ENCODE results near the gene PGLYRP2. TPM values are rescaled to one million over a fixed set of nuclear protein-coding genes. Genes with fewer than 3 reads are reported as not detected.
"Not testable (repeated sequence)": the region's sequence is repeated elsewhere in the genome, so short reads cannot be mapped to it uniquely, and the experiment has no call there.

Gene PGLYRP2
- total RNA-seq, 1 experiment from 2014 or later, result not detected

DNA sequence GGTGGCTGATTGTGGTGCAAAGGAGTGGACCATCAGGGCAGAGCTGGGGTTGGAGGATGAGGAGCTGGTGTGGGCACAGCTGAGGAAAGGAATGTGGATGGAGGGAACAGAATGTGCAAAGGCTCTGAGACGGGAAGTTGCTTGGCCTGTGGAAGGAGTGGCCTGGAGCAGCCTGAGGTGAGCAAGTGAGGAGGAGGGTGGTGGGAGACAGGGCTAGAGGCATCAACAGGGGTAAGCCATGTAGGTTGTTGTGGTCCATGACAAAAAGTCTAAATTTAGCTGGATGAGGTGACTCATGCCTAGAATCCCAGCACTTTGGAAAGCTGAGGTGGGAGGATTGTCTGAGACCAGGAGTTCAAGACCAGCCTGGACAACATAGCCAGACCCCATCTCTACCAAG is 38.5 kb upstream of the PGLYRP2 start:
- POLR2A ChIA-PET, result no interaction called here
- no TSS peak for BruUV-seq (replicated peaks)
- Mint-ChIP-seq H3K27ac (ENCODE audit: unreplicated experiment) (no peak overlapping the region), H3K36me3 (ENCODE audit: insufficient read depth, unreplicated experiment) (no peaks in the 10 kb centered on the region), H3K4me1 (ENCODE audit: low read depth, unreplicated experiment) (no peaks in the 10 kb centered on the region), H3K27me3 (ENCODE audit: insufficient read depth, unreplicated experiment) (peaks cover 8% of the 10 kb centered on the region), H3K9me3 (ENCODE audit: unreplicated experiment) (peaks cover 9% of the 10 kb centered on the region), H3K4me3 (ENCODE audit: unreplicated experiment) (no peak overlapping the region)
- Histone ChIP-seq H3K4me3 (ENCODE audit: low read depth, low read length) (no peak overlapping the region), H3K9me3 (no peaks in the 10 kb centered on the region), H3K27me3 (replicated peaks; ENCODE audit: control insufficient read depth, insufficient read depth, low read length) (no peaks in the 10 kb centered on the region), H3K4me1 (no peaks in the 10 kb centered on the region), H3K36me3 (ENCODE audit: control insufficient read depth, insufficient read depth, low read length) (no peaks in the 10 kb centered on the region)
- TF ChIP-seq, protein P1, sequence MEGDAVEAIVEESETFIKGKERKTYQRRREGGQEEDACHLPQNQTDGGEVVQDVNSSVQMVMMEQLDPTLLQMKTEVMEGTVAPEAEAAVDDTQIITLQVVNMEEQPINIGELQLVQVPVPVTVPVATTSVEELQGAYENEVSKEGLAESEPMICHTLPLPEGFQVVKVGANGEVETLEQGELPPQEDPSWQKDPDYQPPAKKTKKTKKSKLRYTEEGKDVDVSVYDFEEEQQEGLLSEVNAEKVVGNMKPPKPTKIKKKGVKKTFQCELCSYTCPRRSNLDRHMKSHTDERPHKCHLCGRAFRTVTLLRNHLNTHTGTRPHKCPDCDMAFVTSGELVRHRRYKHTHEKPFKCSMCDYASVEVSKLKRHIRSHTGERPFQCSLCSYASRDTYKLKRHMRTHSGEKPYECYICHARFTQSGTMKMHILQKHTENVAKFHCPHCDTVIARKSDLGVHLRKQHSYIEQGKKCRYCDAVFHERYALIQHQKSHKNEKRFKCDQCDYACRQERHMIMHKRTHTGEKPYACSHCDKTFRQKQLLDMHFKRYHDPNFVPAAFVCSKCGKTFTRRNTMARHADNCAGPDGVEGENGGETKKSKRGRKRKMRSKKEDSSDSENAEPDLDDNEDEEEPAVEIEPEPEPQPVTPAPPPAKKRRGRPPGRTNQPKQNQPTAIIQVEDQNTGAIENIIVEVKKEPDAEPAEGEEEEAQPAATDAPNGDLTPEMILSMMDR (IDR thresholded peaks at IDR 0.05; ENCODE audit: insufficient read depth in 1 of 2, low read depth in 1 of 2, low read length in 1 of 2, severe bottlenecking in 1 of 2, unreplicated experiment in 1 of 2), result no peak
- DNase-seq, result no peak
- CTCF ChIA-PET, result no interaction called here
- intact Hi-C loops (cut with micrococcal nuclease; ENCODE audit: unreplicated experiment), result no loop called here

DNA sequence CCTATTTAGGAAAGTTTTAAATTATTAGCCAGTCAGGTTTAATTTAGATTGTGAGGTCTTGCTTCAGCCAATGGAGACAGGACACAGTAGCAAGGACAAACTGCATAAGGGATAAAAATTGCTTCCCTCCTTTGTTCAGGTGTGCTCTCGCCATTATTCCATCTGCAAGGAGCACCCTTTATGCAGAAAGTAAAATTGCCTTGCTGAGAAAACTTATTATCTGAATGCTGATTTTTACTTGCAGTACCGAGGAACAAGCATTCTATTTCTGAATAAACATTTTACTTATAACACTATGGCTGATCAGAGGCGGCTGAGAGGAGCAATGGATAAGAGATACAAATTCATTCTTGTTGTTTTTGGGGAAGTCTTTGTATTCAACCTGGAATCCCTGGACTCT is 37.1 kb upstream of the PGLYRP2 start:
- intact Hi-C loops (cut with micrococcal nuclease; ENCODE audit: unreplicated experiment), result no loop called here
- Mint-ChIP-seq H3K36me3 (ENCODE audit: insufficient read depth, unreplicated experiment) (no peaks in the 10 kb centered on the region), H3K4me3 (ENCODE audit: unreplicated experiment) (no peak overlapping the region), H3K9me3 (ENCODE audit: unreplicated experiment) (peaks cover 9% of the 10 kb centered on the region), H3K4me1 (ENCODE audit: low read depth, unreplicated experiment) (no peaks in the 10 kb centered on the region), H3K27me3 (ENCODE audit: insufficient read depth, unreplicated experiment) (peaks cover 8% of the 10 kb centered on the region), H3K27ac (ENCODE audit: unreplicated experiment) (no peak overlapping the region)
- no TSS peak for BruUV-seq (replicated peaks)
- H3K4me3 ChIP-seq (ENCODE audit: low read depth, low read length), result no peak overlapping the region
- TF ChIP-seq, protein P1 (IDR thresholded peaks at IDR 0.05; ENCODE audit: insufficient read depth in 1 of 2, low read depth in 1 of 2, low read length in 1 of 2, severe bottlenecking in 1 of 2, unreplicated experiment in 1 of 2), result no peak
- no peak for DNase-seq
- POLR2A ChIA-PET, result no interaction called here
- no peaks in the 10 kb centered on the region for H3K4me1 ChIP-seq
- no peaks in the 10 kb centered on the region for H3K9me3 ChIP-seq
- CTCF ChIA-PET, result no interaction called here
- no peaks in the 10 kb centered on the region for H3K27me3 ChIP-seq (replicated peaks; ENCODE audit: control insufficient read depth, insufficient read depth, low read length)
- no peaks in the 10 kb centered on the region for H3K36me3 ChIP-seq (ENCODE audit: control insufficient read depth, insufficient read depth, low read length)

DNA sequence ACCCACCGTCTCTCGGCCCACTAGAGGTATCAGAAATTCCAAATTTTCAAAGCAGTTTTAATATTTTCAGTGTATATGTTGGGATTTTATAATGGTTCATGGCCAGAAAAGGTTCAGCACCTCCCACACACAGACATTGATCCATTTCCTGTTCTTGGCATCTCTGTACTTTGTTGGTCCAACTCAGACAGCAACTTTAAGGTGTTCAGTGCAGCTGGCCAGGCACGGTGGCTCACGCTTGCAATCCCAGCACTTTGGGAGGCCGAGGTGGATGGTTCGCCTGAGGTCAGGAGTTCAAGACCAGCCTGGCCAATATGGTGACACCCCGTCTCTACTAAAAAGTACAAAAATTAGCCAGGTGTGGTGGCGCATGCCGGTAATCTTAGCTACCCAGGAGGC is 35.9 kb upstream of the PGLYRP2 start:
- H3K4me1 ChIP-seq; DNase-seq; H3K9me3 ChIP-seq; BruUV-seq (replicated peaks); intact Hi-C loops (cut with micrococcal nuclease; ENCODE audit: unreplicated experiment); H3K27ac Mint-ChIP-seq (ENCODE audit: unreplicated experiment); H3K4me1 Mint-ChIP-seq (ENCODE audit: low read depth, unreplicated experiment); H3K9me3 Mint-ChIP-seq (ENCODE audit: unreplicated experiment); H3K4me3 ChIP-seq (ENCODE audit: low read depth, low read length); CTCF ChIA-PET; H3K36me3 Mint-ChIP-seq (ENCODE audit: insufficient read depth, unreplicated experiment); POLR2A ChIA-PET; H3K27me3 Mint-ChIP-seq (ENCODE audit: insufficient read depth, unreplicated experiment); H3K27me3 ChIP-seq (replicated peaks; ENCODE audit: control insufficient read depth, insufficient read depth, low read length); H3K36me3 ChIP-seq (ENCODE audit: control insufficient read depth, insufficient read depth, low read length); H3K4me3 Mint-ChIP-seq (ENCODE audit: unreplicated experiment): not testable (repeated sequence)
